ENCODE data around the gene CES4A. TPM values are rescaled to one million over a fixed set of nuclear protein-coding genes. Genes with fewer than 3 reads are reported as not detected.
A peak's percentile ranks its signal among the peaks of the same experiment; 100 is the strongest.

Gene CES4A
- total and polyA plus RNA-seq, 2 of the 13 experiments (the other 11 are each of a cell fraction or from before 2014, with no cell fraction given), result 0.09 to 0.17 TPM

- TF ChIP-seq PCBP1 (IDR thresholded peaks at IDR 0.05; ENCODE audit: borderline replicate concordance, low read depth, low read length) (no peak), ZMAT3 (CRISPR knock-in tag; conservative IDR thresholded peaks at IDR 0.05) (no peak), ZBTB34 (CRISPR knock-in tag; IDR thresholded peaks at IDR 0.05) (peak; percentile 30; the same call in 1 of the 2 replicates), SMYD3 (CRISPR knock-in tag; IDR thresholded peaks at IDR 0.05) (0 out of 2 replicates have a peak, but pooled peaks have one; percentile 64), TFDP2 (CRISPR knock-in tag; IDR thresholded peaks at IDR 0.05) (no peak), ZNF501 (CRISPR knock-in tag; IDR thresholded peaks at IDR 0.05) (0 out of 2 replicates have a peak, but pooled peaks have one; percentile 49), MXD1 (CRISPR knock-in tag; IDR thresholded peaks at IDR 0.05) (no peak), ARID2 (CRISPR knock-in tag; IDR thresholded peaks at IDR 0.05; ENCODE audit: borderline replicate concordance) (0 out of 2 replicates have a peak, but pooled peaks have one; percentile 37), ZNF841 (CRISPR knock-in tag; IDR thresholded peaks at IDR 0.05; ENCODE audit: borderline replicate concordance) (no peak)
- TF ChIP-seq, protein P1, sequence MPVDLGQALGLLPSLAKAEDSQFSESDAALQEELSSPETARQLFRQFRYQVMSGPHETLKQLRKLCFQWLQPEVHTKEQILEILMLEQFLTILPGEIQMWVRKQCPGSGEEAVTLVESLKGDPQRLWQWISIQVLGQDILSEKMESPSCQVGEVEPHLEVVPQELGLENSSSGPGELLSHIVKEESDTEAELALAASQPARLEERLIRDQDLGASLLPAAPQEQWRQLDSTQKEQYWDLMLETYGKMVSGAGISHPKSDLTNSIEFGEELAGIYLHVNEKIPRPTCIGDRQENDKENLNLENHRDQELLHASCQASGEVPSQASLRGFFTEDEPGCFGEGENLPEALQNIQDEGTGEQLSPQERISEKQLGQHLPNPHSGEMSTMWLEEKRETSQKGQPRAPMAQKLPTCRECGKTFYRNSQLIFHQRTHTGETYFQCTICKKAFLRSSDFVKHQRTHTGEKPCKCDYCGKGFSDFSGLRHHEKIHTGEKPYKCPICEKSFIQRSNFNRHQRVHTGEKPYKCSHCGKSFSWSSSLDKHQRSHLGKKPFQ (CRISPR knock-in tag; IDR thresholded peaks at IDR 0.05; ENCODE audit: insufficient replicate concordance), result no peak
- TF ChIP-seq, protein P2, sequence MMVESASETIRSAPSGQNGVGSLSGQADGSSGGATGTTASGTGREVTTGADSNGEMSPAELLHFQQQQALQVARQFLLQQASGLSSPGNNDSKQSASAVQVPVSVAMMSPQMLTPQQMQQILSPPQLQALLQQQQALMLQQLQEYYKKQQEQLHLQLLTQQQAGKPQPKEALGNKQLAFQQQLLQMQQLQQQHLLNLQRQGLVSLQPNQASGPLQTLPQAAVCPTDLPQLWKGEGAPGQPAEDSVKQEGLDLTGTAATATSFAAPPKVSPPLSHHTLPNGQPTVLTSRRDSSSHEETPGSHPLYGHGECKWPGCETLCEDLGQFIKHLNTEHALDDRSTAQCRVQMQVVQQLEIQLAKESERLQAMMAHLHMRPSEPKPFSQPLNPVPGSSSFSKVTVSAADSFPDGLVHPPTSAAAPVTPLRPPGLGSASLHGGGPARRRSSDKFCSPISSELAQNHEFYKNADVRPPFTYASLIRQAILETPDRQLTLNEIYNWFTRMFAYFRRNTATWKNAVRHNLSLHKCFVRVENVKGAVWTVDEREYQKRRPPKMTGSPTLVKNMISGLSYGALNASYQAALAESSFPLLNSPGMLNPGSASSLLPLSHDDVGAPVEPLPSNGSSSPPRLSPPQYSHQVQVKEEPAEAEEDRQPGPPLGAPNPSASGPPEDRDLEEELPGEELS (CRISPR knock-in tag; IDR thresholded peaks at IDR 0.05), result no peak
- TF ChIP-seq, protein P3, sequence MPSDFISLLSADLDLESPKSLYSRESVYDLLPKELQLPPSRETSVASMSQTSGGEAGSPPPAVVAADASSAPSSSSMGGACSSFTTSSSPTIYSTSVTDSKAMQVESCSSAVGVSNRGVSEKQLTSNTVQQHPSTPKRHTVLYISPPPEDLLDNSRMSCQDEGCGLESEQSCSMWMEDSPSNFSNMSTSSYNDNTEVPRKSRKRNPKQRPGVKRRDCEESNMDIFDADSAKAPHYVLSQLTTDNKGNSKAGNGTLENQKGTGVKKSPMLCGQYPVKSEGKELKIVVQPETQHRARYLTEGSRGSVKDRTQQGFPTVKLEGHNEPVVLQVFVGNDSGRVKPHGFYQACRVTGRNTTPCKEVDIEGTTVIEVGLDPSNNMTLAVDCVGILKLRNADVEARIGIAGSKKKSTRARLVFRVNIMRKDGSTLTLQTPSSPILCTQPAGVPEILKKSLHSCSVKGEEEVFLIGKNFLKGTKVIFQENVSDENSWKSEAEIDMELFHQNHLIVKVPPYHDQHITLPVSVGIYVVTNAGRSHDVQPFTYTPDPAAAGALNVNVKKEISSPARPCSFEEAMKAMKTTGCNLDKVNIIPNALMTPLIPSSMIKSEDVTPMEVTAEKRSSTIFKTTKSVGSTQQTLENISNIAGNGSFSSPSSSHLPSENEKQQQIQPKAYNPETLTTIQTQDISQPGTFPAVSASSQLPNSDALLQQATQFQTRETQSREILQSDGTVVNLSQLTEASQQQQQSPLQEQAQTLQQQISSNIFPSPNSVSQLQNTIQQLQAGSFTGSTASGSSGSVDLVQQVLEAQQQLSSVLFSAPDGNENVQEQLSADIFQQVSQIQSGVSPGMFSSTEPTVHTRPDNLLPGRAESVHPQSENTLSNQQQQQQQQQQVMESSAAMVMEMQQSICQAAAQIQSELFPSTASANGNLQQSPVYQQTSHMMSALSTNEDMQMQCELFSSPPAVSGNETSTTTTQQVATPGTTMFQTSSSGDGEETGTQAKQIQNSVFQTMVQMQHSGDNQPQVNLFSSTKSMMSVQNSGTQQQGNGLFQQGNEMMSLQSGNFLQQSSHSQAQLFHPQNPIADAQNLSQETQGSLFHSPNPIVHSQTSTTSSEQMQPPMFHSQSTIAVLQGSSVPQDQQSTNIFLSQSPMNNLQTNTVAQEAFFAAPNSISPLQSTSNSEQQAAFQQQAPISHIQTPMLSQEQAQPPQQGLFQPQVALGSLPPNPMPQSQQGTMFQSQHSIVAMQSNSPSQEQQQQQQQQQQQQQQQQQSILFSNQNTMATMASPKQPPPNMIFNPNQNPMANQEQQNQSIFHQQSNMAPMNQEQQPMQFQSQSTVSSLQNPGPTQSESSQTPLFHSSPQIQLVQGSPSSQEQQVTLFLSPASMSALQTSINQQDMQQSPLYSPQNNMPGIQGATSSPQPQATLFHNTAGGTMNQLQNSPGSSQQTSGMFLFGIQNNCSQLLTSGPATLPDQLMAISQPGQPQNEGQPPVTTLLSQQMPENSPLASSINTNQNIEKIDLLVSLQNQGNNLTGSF (CRISPR knock-in tag; IDR thresholded peaks at IDR 0.05), result no peak
Observed at GRCh38 chr16:67013233-67013822, 24.9 kb downstream of the CES4A start (continued).
